GM23338 (cell line): ENCODE results near the gene TPRG1. TPM values are rescaled to one million over a fixed set of nuclear protein-coding genes. Genes with fewer than 3 reads are reported as not detected.
A peak's percentile ranks its signal among the peaks of the same experiment; 100 is the strongest.

Experiments used
- ATAC-seq: fragments of 200-7000 bp; cut with Tn5 transposase; 3 replicates; pipeline ENCODE4 v1.9.1; 2020
- DNase-seq: peaks from one replicate; pipeline ENCODE4 v3.0.0-alpha.2; 2015; ENCODE audit warnings: low spot score
- H2AFZ ChIP-seq: fragments of 200-600 bp; sonication (generic); 2 replicates; pipeline ENCODE4 v1.8.0; 2016; ENCODE audit warnings: antibody characterized with exemption, mild to moderate bottlenecking, moderate library complexity
- H3F3A ChIP-seq: fragments of 200-600 bp; sonication (generic); replicated peaks from 2 replicates; pipeline ENCODE4 v1.8.0; 2017; ENCODE audit warnings: antibody characterized with exemption, mixed run types, low read depth
- H3K27ac ChIP-seq: fragments of 200-600 bp; sonication (generic); 2 replicates; pipeline ENCODE4 v1.6.1; 2016; ENCODE audit warnings: low read depth
- H3K27me3 ChIP-seq: fragments of 200-600 bp; sonication (generic); 2 replicates; pipeline ENCODE4 v1.8.0; 2016; ENCODE audit warnings: mild to moderate bottlenecking, mixed run types, moderate library complexity; ENCODE audit not compliant: insufficient read depth
- H3K36me3 ChIP-seq: fragments of 200-600 bp; sonication (generic); 2 replicates; pipeline ENCODE4 v1.8.0; 2016; ENCODE audit warnings: mild to moderate bottlenecking; ENCODE audit not compliant: insufficient read depth
- H3K4me1 ChIP-seq: fragments of 200-600 bp; sonication (generic); 2 replicates; pipeline ENCODE4 v1.8.0; 2016; ENCODE audit warnings: mild to moderate bottlenecking, moderate library complexity; ENCODE audit not compliant: insufficient read depth
- H3K4me2 ChIP-seq: fragments of 200-600 bp; sonication (generic); 2 replicates; pipeline ENCODE4 v1.7.1; 2017; ENCODE audit warnings: mixed run types
- H3K4me3 ChIP-seq: fragments of 200-600 bp; sonication (generic); 2 replicates; pipeline ENCODE4 v1.6.1; 2016; ENCODE audit warnings: mixed run types
- H3K79me2 ChIP-seq: fragments of 200-600 bp; sonication (generic); replicated peaks from 2 replicates; pipeline ENCODE4 v1.8.0; 2017; ENCODE audit warnings: mild to moderate bottlenecking; ENCODE audit not compliant: insufficient read depth
- H3K9me2 ChIP-seq: fragments of 200-600 bp; sonication (generic); 2 replicates; pipeline ENCODE4 v1.8.0; 2017; ENCODE audit not compliant: insufficient read depth
- H4K20me1 ChIP-seq: fragments of 200-600 bp; sonication (generic); replicated peaks from 2 replicates; pipeline ENCODE4 v1.8.0; 2017; ENCODE audit warnings: mild to moderate bottlenecking; ENCODE audit not compliant: insufficient read depth
- H3K27ac Mint-ChIP-seq: 2 replicates; pipeline ENCODE4 v1.8.0; 2020; ENCODE audit warnings: inconsistent platforms, mild to moderate bottlenecking, moderate library complexity, mixed read lengths
- H3K27me3 Mint-ChIP-seq: 3 replicates; pipeline ENCODE4 v1.8.0; 2022; ENCODE audit warnings: low read depth, mild to moderate bottlenecking, moderate library complexity, mixed read lengths, inconsistent platforms; ENCODE audit not compliant: insufficient read depth, poor library complexity
- H3K36me3 Mint-ChIP-seq: 3 replicates; pipeline ENCODE4 v1.8.0; 2021; ENCODE audit warnings: low read depth, mild to moderate bottlenecking, inconsistent platforms, moderate library complexity, mixed read lengths
- H3K4me1 Mint-ChIP-seq: 3 replicates; pipeline ENCODE4 v1.8.0; 2020; ENCODE audit warnings: mild to moderate bottlenecking, inconsistent platforms, mixed read lengths
- H3K4me3 Mint-ChIP-seq: 3 replicates; pipeline ENCODE4 v1.8.0; 2021; ENCODE audit warnings: moderate library complexity, mild to moderate bottlenecking, inconsistent platforms, mixed read lengths
- H3K9me3 Mint-ChIP-seq: 3 replicates; pipeline ENCODE4 v1.8.0; 2020; ENCODE audit warnings: moderate library complexity, mild to moderate bottlenecking, inconsistent platforms, mixed read lengths
- CREB1 ChIP-seq: fragments of 250-450 bp; sonication (Bioruptor Pico); IDR thresholded peaks from 2 replicates; pipeline ENCODE4 v1.5.0; 2020; ENCODE audit warnings: low read depth, mild to moderate bottlenecking, moderate library complexity
- CTCF ChIP-seq, 2 experiments: fragments of 200-600 bp in 1 of 2; sonication (generic) in 1 of 2; conservative IDR thresholded peaks; 2 replicates each; pipeline versions ENCODE4 v1.5.1 to v1.6.1; 2016 to 2017; ENCODE audit warnings: antibody characterized with exemption in 2 of 2, low read depth in 2 of 2, mild to moderate bottlenecking in 2 of 2, moderate library complexity in 1 of 2
- ETS1 ChIP-seq: IDR thresholded peaks from 2 replicates; pipeline ENCODE4 v1.6.1; 2016; ENCODE audit warnings: antibody characterized with exemption
- EZH2 ChIP-seq: fragments of 200-600 bp; sonication (generic); IDR thresholded peaks from one replicate; pipeline ENCODE4 v1.8.0; 2017; ENCODE audit warnings: antibody characterized with exemption, mild to moderate bottlenecking, low read depth; ENCODE audit not compliant: unreplicated experiment
- EZH2phosphoT487 ChIP-seq: fragments of 200-600 bp; sonication (generic); IDR thresholded peaks from one replicate; pipeline ENCODE4 v1.8.1; 2018; ENCODE audit warnings: antibody characterized with exemption; ENCODE audit not compliant: unreplicated experiment
- JUNB ChIP-seq: IDR thresholded peaks from one replicate; pipeline ENCODE4 v1.6.1; 2016; ENCODE audit warnings: antibody characterized with exemption; ENCODE audit not compliant: unreplicated experiment
- NANOG ChIP-seq: IDR thresholded peaks from 2 replicates; pipeline ENCODE4 v1.6.1; 2016; ENCODE audit warnings: antibody characterized with exemption, borderline replicate concordance
- POLR2AphosphoS5 ChIP-seq: IDR thresholded peaks from 2 replicates; pipeline ENCODE4 v1.6.1; 2016; ENCODE audit warnings: antibody characterized with exemption, low read depth
- REST ChIP-seq: IDR thresholded peaks from one replicate; pipeline ENCODE4 v1.6.1; 2018; ENCODE audit warnings: antibody characterized with exemption; ENCODE audit not compliant: unreplicated experiment
- STAT1 ChIP-seq: IDR thresholded peaks from one replicate; pipeline ENCODE4 v1.6.1; 2016; ENCODE audit warnings: antibody characterized with exemption; ENCODE audit not compliant: unreplicated experiment
- ZNF114 ChIP-seq: fragments of 250-450 bp; sonication (Bioruptor Pico); IDR thresholded peaks from 2 replicates; pipeline ENCODE4 v1.5.0; 2020; ENCODE audit warnings: mild to moderate bottlenecking, moderate library complexity
- ZNF331 ChIP-seq: fragments of 250-450 bp; sonication (Bioruptor Pico); IDR thresholded peaks from 2 replicates; pipeline ENCODE4 v1.5.0; 2020; ENCODE audit warnings: low read depth, mild to moderate bottlenecking, moderate library complexity
- ZNF462 ChIP-seq: fragments of 250-450 bp; sonication (Bioruptor Pico); IDR thresholded peaks from 2 replicates; pipeline ENCODE4 v1.5.0; 2020; ENCODE audit warnings: mild to moderate bottlenecking, moderate library complexity
- polyA plus RNA-seq: library from polyadenylated mRNA; unstranded; fragments of >200 nt; fragmentation: Nextera tagmentation; extraction: Ambion mirVana; gene quantifications from 2 replicates; pipeline ENCODE4 v1.2.1, GENCODE V29; 2016
- total RNA-seq: library from RNA; depleted of rRNA; stranded (reverse); fragments of >200 nt; shearing (Covaris generic); gene quantifications from 2 replicates; pipeline ENCODE4 v1.2.3, GENCODE V29; 2014

TPRG1 gene
- total and polyA plus RNA-seq, 2 experiments from 2014 or later = 0.74 to 1.7 TPM

- H3K9me3 Mint-ChIP-seq = no peaks in the 10 kb centered on the region
- H3K36me3 Mint-ChIP-seq = no peaks in the 10 kb centered on the region
- H3K4me1 Mint-ChIP-seq = peaks cover 12% of the 10 kb centered on the region
- Histone ChIP-seq H3K27ac (peak overlapping the region; percentile 34), H3K27me3 (no peaks in the 10 kb centered on the region), H3K4me3 (no peak overlapping the region), H3F3A (no peaks in the 10 kb centered on the region), H3K79me2 (no peaks in the 10 kb centered on the region), H2AFZ (peak overlapping the region; percentile 94), H4K20me1 (no peaks in the 10 kb centered on the region), H3K4me1 (peaks cover 12% of the 10 kb centered on the region), H3K9me2 (no peaks in the 10 kb centered on the region), H3K36me3 (no peaks in the 10 kb centered on the region), H3K4me2 (peak overlapping the region; percentile 14; the same call in 1 of the 2 replicates)
- no peak for TF ChIP-seq CREB1
- TF ChIP-seq REST = no peak
- no peak for TF ChIP-seq JUNB
- no peak for TF ChIP-seq ETS1
- no peak for TF ChIP-seq ZNF331 (CRISPR knock-in tag)
- TF ChIP-seq ZNF462 (CRISPR knock-in tag) = no peak
- no peak for TF ChIP-seq NANOG
- TF ChIP-seq ZNF114 (CRISPR knock-in tag) = no peak
- no peak for TF ChIP-seq EZH2phosphoT487
- no peak for TF ChIP-seq POLR2AphosphoS5
- TF ChIP-seq EZH2 = no peak
- TF ChIP-seq STAT1 = no peak
- no peak for TF ChIP-seq CTCF (conservative IDR thresholded peaks at IDR 0.05; ENCODE audit: low read depth in 2 of 2)
- DNase-seq (peak; percentile 44), ATAC-seq (peak; percentile 99)
- H3K27ac Mint-ChIP-seq = peak overlapping the region; percentile 34; the same call in 1 of the 2 replicates
- H3K4me3 Mint-ChIP-seq = no peak overlapping the region
- peaks cover 2% of the 10 kb centered on the region for H3K27me3 Mint-ChIP-seq
Measured at GRCh38 chr3:189355481-189356201, 183.9 kb downstream of the TPRG1 start.
